ENCODE measurements around the gene LIMS3. TPM values are rescaled to one million over a fixed set of nuclear protein-coding genes. Genes with fewer than 3 reads are reported as not detected.
"Not testable (repeated sequence)": the region's sequence is repeated elsewhere in the genome, so short reads cannot be mapped to it uniquely, and the experiment has no call there.

The LIMS3 gene
- total and polyA plus RNA-seq, 2 donors (not counting 1 experiment from before 2014, with no cell fraction given), result 0.08 to 6.3 TPM

GRCh38 chr2:109966858-109967257 lies 68.4 kb downstream of the LIMS3 start:
- H3K9ac ChIP-seq (ENCODE audit: insufficient read depth, low read length); H3K4me1 ChIP-seq (ENCODE audit: control insufficient read depth, extremely low read depth, insufficient read depth, low read length); H3K9me3 ChIP-seq (ENCODE audit: control insufficient read depth, insufficient read depth, low read depth, low read length); H3K27ac ChIP-seq (ENCODE audit: insufficient read depth, low read length); H4K20me1 ChIP-seq (ENCODE audit: control insufficient read depth, extremely low read depth, insufficient read depth, low read length); H3K36me3 ChIP-seq (ENCODE audit: control insufficient read depth, insufficient read depth, low read length); H3K27me3 ChIP-seq (ENCODE audit: control insufficient read depth, insufficient read depth, low read length); H3K4me2 ChIP-seq (ENCODE audit: extremely low read depth, insufficient read depth, low read length); H3K79me2 ChIP-seq (ENCODE audit: control insufficient read depth, insufficient read depth, low read length); H3K4me3 ChIP-seq (replicated peaks in 1 of 4; ENCODE audit: control extremely low read depth in 1 of 4, insufficient read depth in 1 of 4, low read depth in 3 of 4, low read length in 4 of 4); DNase-seq (ENCODE audit: low read depth in 2 of 2); H2AFZ ChIP-seq (ENCODE audit: low read length): not testable (repeated sequence)

GRCh38 chr2:109969864-109970263 lies 71.4 kb downstream of the LIMS3 start:
- H3K27me3 ChIP-seq (ENCODE audit: control insufficient read depth, insufficient read depth, low read length); H4K20me1 ChIP-seq (ENCODE audit: control insufficient read depth, extremely low read depth, insufficient read depth, low read length); DNase-seq (ENCODE audit: low read depth in 2 of 2); H3K4me1 ChIP-seq (ENCODE audit: control insufficient read depth, extremely low read depth, insufficient read depth, low read length); H3K36me3 ChIP-seq (ENCODE audit: control insufficient read depth, insufficient read depth, low read length); H3K4me2 ChIP-seq (ENCODE audit: extremely low read depth, insufficient read depth, low read length); H3K27ac ChIP-seq (ENCODE audit: insufficient read depth, low read length); H3K9me3 ChIP-seq (ENCODE audit: control insufficient read depth, insufficient read depth, low read depth, low read length); H3K9ac ChIP-seq (ENCODE audit: insufficient read depth, low read length); H3K79me2 ChIP-seq (ENCODE audit: control insufficient read depth, insufficient read depth, low read length); H3K4me3 ChIP-seq (replicated peaks in 1 of 4; ENCODE audit: control extremely low read depth in 1 of 4, insufficient read depth in 1 of 4, low read depth in 3 of 4, low read length in 4 of 4); H2AFZ ChIP-seq (ENCODE audit: low read length): not testable (repeated sequence)

- H3K4me2 ChIP-seq (ENCODE audit: extremely low read depth, insufficient read depth, low read length); H3K36me3 ChIP-seq (ENCODE audit: control insufficient read depth, insufficient read depth, low read length); H3K4me1 ChIP-seq (ENCODE audit: control insufficient read depth, extremely low read depth, insufficient read depth, low read length); H4K20me1 ChIP-seq (ENCODE audit: control insufficient read depth, extremely low read depth, insufficient read depth, low read length); H3K27me3 ChIP-seq (ENCODE audit: control insufficient read depth, insufficient read depth, low read length); DNase-seq (ENCODE audit: low read depth in 2 of 2); H3K4me3 ChIP-seq (replicated peaks in 1 of 4; ENCODE audit: control extremely low read depth in 1 of 4, insufficient read depth in 1 of 4, low read depth in 3 of 4, low read length in 4 of 4); H3K9ac ChIP-seq (ENCODE audit: insufficient read depth, low read length); H2AFZ ChIP-seq (ENCODE audit: low read length); H3K27ac ChIP-seq (ENCODE audit: insufficient read depth, low read length); H3K9me3 ChIP-seq (ENCODE audit: control insufficient read depth, insufficient read depth, low read depth, low read length); H3K79me2 ChIP-seq (ENCODE audit: control insufficient read depth, insufficient read depth, low read length): not testable (repeated sequence)
Measured at GRCh38 chr2:109971710-109972109, 73.2 kb downstream of the LIMS3 start.

Other genes with a start within 250 kb of the LIMS3 start
- 8.2 and 34.5 TPM in 2 replicates for gene RGPD5, start 104.4 kb upstream of the LIMS3 start, total RNA-seq
- gene RGPD5, start 104.4 kb upstream of the LIMS3 start, polyA plus RNA-seq, result 4.9 and 9.6 TPM in 2 replicates
- 3.1 and 3.3 TPM in 2 replicates for gene MALL, start 217.1 kb downstream of the LIMS3 start, total RNA-seq
- 3.6 and 32.5 TPM in 2 replicates for gene MALL, start 217.1 kb downstream of the LIMS3 start, polyA plus RNA-seq